K562 (cell line): ENCODE measurements around the gene OR6C76. TPM values are rescaled to one million over a fixed set of nuclear protein-coding genes. Genes with fewer than 3 reads are reported as not detected.

ENCODE experiments used
- polyA plus RNA-seq, 8 experiments: library from polyadenylated mRNA; depleted of rRNA in 4 of 8; stranded (reverse) in 5 of 8; unstranded in 3 of 8; fragments of >200 nt; fragmentation: Nextera tagmentation in 2 of 8; fragmentation: Illumina TruSeq in 1 of 8; extraction: Ambion mirVana in 2 of 8; extraction: Trizol in 1 of 8; gene quantifications; 2 replicates each; pipeline versions ENCODE4 v1.2.1 to v1.2.3, GENCODE V29; 2011 to 2014; ENCODE audit warnings: inconsistent platforms in 1 of 8, missing spikeins in 1 of 8
- total RNA-seq, 7 experiments: library from RNA; depleted of rRNA in 6 of 7; stranded (reverse); fragments of >200 nt in 6 of 7; fragmentation: Illumina TruSeq in 2 of 7; extraction: Trizol in 2 of 7; gene quantifications; 2 replicates each; pipeline versions ENCODE4 v1.2.1 to v1.2.3, GENCODE V29; 2011 to 2021; ENCODE audit warnings: low replicate concordance in 1 of 7
- TF ChIP-seq, protein P1 (sequence below): fragments of 200-600 bp; sonication (generic); IDR thresholded peaks from one replicate; pipeline ENCODE4 v1.6.1; 2012; ENCODE audit warnings: mild to moderate bottlenecking, low read depth, low read length, inconsistent platforms

The OR6C76 gene
- total and polyA plus RNA-seq, 9 of the 15 experiments (the other 6 are each of a cell fraction or from before 2014, with no cell fraction given) = not detected

DNA sequence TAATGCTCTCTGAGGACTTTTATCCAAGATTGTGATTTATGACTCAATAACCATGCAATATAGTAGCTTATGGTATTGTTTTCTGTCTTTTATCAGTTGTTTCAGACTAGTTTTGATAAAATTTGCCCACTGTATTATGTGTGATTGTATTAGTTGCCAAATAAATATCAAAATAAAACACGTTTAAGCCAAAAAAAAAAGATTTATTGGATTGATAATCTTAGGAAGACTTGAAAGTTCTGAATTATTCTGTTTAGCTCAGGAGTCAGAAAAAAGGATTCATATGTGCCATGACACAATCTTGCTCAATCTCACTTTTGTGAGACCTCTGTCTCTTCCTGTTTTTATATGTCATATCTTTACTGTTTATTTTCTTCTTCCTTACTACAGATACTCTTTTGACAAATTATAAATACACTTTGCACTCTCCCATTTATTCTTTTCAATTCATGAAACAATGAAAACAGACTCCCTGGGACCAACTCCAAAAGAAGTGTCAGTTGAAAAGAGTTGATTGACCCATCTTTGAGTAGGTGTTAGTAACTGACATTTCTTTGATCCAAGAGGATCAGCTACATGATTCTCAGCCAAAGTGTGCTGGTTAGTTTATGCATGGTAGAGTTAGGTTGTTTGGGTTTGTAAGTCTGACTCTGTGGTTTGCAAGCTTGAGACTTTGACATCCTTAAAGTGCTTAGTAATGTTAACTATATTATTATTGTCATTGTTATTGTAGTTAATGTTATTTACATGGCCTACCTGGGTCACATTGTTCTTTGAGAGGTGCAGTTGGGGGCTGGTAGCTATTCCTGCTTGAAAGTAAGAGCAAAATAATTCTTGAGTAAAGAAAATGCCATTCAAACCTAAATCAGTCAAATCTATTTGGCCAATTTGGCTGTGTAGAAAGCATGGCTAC, 2.5 kb downstream of the OR6C76 start (continued):
- TF ChIP-seq, protein P1, sequence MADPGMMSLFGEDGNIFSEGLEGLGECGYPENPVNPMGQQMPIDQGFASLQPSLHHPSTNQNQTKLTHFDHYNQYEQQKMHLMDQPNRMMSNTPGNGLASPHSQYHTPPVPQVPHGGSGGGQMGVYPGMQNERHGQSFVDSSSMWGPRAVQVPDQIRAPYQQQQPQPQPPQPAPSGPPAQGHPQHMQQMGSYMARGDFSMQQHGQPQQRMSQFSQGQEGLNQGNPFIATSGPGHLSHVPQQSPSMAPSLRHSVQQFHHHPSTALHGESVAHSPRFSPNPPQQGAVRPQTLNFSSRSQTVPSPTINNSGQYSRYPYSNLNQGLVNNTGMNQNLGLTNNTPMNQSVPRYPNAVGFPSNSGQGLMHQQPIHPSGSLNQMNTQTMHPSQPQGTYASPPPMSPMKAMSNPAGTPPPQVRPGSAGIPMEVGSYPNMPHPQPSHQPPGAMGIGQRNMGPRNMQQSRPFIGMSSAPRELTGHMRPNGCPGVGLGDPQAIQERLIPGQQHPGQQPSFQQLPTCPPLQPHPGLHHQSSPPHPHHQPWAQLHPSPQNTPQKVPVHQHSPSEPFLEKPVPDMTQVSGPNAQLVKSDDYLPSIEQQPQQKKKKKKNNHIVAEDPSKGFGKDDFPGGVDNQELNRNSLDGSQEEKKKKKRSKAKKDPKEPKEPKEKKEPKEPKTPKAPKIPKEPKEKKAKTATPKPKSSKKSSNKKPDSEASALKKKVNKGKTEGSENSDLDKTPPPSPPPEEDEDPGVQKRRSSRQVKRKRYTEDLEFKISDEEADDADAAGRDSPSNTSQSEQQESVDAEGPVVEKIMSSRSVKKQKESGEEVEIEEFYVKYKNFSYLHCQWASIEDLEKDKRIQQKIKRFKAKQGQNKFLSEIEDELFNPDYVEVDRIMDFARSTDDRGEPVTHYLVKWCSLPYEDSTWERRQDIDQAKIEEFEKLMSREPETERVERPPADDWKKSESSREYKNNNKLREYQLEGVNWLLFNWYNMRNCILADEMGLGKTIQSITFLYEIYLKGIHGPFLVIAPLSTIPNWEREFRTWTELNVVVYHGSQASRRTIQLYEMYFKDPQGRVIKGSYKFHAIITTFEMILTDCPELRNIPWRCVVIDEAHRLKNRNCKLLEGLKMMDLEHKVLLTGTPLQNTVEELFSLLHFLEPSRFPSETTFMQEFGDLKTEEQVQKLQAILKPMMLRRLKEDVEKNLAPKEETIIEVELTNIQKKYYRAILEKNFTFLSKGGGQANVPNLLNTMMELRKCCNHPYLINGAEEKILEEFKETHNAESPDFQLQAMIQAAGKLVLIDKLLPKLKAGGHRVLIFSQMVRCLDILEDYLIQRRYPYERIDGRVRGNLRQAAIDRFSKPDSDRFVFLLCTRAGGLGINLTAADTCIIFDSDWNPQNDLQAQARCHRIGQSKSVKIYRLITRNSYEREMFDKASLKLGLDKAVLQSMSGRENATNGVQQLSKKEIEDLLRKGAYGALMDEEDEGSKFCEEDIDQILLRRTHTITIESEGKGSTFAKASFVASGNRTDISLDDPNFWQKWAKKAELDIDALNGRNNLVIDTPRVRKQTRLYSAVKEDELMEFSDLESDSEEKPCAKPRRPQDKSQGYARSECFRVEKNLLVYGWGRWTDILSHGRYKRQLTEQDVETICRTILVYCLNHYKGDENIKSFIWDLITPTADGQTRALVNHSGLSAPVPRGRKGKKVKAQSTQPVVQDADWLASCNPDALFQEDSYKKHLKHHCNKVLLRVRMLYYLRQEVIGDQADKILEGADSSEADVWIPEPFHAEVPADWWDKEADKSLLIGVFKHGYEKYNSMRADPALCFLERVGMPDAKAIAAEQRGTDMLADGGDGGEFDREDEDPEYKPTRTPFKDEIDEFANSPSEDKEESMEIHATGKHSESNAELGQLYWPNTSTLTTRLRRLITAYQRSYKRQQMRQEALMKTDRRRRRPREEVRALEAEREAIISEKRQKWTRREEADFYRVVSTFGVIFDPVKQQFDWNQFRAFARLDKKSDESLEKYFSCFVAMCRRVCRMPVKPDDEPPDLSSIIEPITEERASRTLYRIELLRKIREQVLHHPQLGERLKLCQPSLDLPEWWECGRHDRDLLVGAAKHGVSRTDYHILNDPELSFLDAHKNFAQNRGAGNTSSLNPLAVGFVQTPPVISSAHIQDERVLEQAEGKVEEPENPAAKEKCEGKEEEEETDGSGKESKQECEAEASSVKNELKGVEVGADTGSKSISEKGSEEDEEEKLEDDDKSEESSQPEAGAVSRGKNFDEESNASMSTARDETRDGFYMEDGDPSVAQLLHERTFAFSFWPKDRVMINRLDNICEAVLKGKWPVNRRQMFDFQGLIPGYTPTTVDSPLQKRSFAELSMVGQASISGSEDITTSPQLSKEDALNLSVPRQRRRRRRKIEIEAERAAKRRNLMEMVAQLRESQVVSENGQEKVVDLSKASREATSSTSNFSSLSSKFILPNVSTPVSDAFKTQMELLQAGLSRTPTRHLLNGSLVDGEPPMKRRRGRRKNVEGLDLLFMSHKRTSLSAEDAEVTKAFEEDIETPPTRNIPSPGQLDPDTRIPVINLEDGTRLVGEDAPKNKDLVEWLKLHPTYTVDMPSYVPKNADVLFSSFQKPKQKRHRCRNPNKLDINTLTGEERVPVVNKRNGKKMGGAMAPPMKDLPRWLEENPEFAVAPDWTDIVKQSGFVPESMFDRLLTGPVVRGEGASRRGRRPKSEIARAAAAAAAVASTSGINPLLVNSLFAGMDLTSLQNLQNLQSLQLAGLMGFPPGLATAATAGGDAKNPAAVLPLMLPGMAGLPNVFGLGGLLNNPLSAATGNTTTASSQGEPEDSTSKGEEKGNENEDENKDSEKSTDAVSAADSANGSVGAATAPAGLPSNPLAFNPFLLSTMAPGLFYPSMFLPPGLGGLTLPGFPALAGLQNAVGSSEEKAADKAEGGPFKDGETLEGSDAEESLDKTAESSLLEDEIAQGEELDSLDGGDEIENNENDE = no peak
